Kidney (tissue), 14 donors: ENCODE results near the gene NKAIN2. TPM values are rescaled to one million over a fixed set of nuclear protein-coding genes. Genes with fewer than 3 reads are reported as not detected.

ENCODE experiments used
- DNase-seq, 5 donors: peaks; one replicate each; pipeline ENCODE4 v3.0.0-alpha.2; 2013 to 2020
- FAIRE-seq: peaks from 2 replicates; lab custom pipeline; 2012; peaks lifted over from hg19 to GRCh38; lab: Jason Lieb, UNC
- H3K27ac ChIP-seq, 2 donors: one replicate each; pipeline ENCODE4 v1.7.0; 2013; ENCODE audit warnings: low read depth in 2 of 2, low read length in 2 of 2, inconsistent platforms in 1 of 2
- H3K27me3 ChIP-seq: one replicate; pipeline ENCODE4 v1.7.1; 2013; ENCODE audit warnings: low read length, inconsistent platforms; ENCODE audit not compliant: control insufficient read depth, insufficient read depth
- H3K36me3 ChIP-seq, 3 donors: one replicate each; pipeline versions ENCODE4 v1.7.0 to v1.7.1; 2013; ENCODE audit warnings: low read length in 3 of 3, control low read depth in 1 of 3, inconsistent platforms in 1 of 3; ENCODE audit not compliant: insufficient read depth in 3 of 3, control insufficient read depth in 2 of 3
- H3K4me1 ChIP-seq, 3 donors: one replicate each; pipeline versions ENCODE4 v1.7.0 to v1.7.1; 2013; ENCODE audit warnings: low read length in 3 of 3, inconsistent platforms in 1 of 3, low read depth in 1 of 3; ENCODE audit not compliant: control insufficient read depth in 2 of 3, insufficient read depth in 2 of 3
- H3K4me3 ChIP-seq, 3 donors: one replicate each; pipeline versions ENCODE4 v1.7.0 to v1.8.1; 2013; ENCODE audit warnings: low read length in 3 of 3, control low read depth in 1 of 3, inconsistent platforms in 1 of 3
- H3K9ac ChIP-seq, 3 donors: one replicate each; pipeline versions ENCODE4 v1.7.0 to v1.7.1; 2013; ENCODE audit warnings: low read length in 3 of 3, control low read depth in 1 of 3, inconsistent platforms in 1 of 3
- H3K9me3 ChIP-seq, 3 donors: one replicate each; pipeline versions ENCODE4 v1.7.0 to v1.7.1; 2013; ENCODE audit warnings: low read length in 3 of 3, control low read depth in 1 of 3, inconsistent platforms in 1 of 3; ENCODE audit not compliant: control insufficient read depth in 2 of 3, insufficient read depth in 1 of 3
- CTCF ChIP-seq: IDR thresholded peaks from 3 replicates; pipeline ENCODE4 v1.5.1; 2012; ENCODE audit warnings: mild to moderate bottlenecking, moderate library complexity, borderline replicate concordance; ENCODE audit not compliant: insufficient read depth; ENCODE audit errors: extremely low read depth
- intact Hi-C: fragments of 100-400 bp; cut with DNase I; formaldehyde crosslinking; loops from one replicate; pipeline ENCODE4 v1.11.1; 2022
- polyA plus RNA-seq: library from polyadenylated mRNA; stranded (reverse); fragments of 350-450 nt; fragmentation: Illumina TruSeq; extraction: RNeasy Lipid Tissue Mini Kit (QIAGEN cat#74804); gene quantifications from one replicate; pipeline ENCODE4 v1.2.3, GENCODE V29; 2014; ENCODE audit warnings: low read depth, low replicate concordance; ENCODE audit not compliant: insufficient read depth
- total RNA-seq: library from RNA; stranded (reverse); fragmentation: NEBNext Ultra II Directional; extraction: Animal tissue kit (Norgen Biotek cat#: 25700); gene quantifications from one replicate; pipeline ENCODE4 v1.2.1, GENCODE V29; 2021
- donor health status: control.
- donor health status: control.
- donor health status: control.
- donor health status: control.
- donor health status: control.
- donor health status: DM: yes; HTN: yes; CAD: no.
- donor health status: Normal renal cell carcinoma (clear cell type).

The NKAIN2 gene
- total and polyA plus RNA-seq, 2 donors from 2014 or later = 0.39 to 1.8 TPM

GRCh38 chr6:124080483-124080882 is 276.8 kb downstream of the NKAIN2 start:
- H3K4me1 ChIP-seq = no peaks in the 10 kb centered on the region
- intact Hi-C loops = no loop called here
- H3K27me3 ChIP-seq = no peaks in the 10 kb centered on the region

GRCh38 chr6:124090491-124090890 is 286.8 kb downstream of the NKAIN2 start:
- no peak overlapping the region for H3K27ac ChIP-seq
- H3K4me1 ChIP-seq = no peaks in the 10 kb centered on the region
- no peaks in the 10 kb centered on the region for H3K36me3 ChIP-seq
- no peaks in the 10 kb centered on the region for H3K27me3 ChIP-seq
- H3K9me3 ChIP-seq = no peaks in the 10 kb centered on the region
- FAIRE-seq = no peak
- H3K9ac ChIP-seq = no peak overlapping the region
- no peak overlapping the region for H3K4me3 ChIP-seq
- no peak for TF ChIP-seq CTCF
- no peak for DNase-seq
- intact Hi-C loops = no loop called here

More at GRCh38 chr6:124080483-124080882, 276.8 kb downstream of the NKAIN2 start:
- no peak for DNase-seq
- no peak for TF ChIP-seq CTCF
- no peaks in the 10 kb centered on the region for H3K9me3 ChIP-seq
- no peak overlapping the region for H3K27ac ChIP-seq
- no peak overlapping the region for H3K4me3 ChIP-seq
- no peak for FAIRE-seq
- no peaks in the 10 kb centered on the region for H3K36me3 ChIP-seq
- H3K9ac ChIP-seq = no peak overlapping the region

GRCh38 chr6:124099520-124099919 is 295.9 kb downstream of the NKAIN2 start:
- no peak for TF ChIP-seq CTCF
- FAIRE-seq = no peak
- H3K27ac ChIP-seq = no peak overlapping the region

GRCh38 chr6:124110514-124110913 is 306.8 kb downstream of the NKAIN2 start:
- intact Hi-C loops = no loop called here
- FAIRE-seq = no peak
- no peaks in the 10 kb centered on the region for H3K9me3 ChIP-seq

More at GRCh38 chr6:124099520-124099919, 295.9 kb downstream of the NKAIN2 start:
- H3K4me3 ChIP-seq = no peak overlapping the region
- no peak for DNase-seq
- H3K27me3 ChIP-seq = no peaks in the 10 kb centered on the region
- no peaks in the 10 kb centered on the region for H3K36me3 ChIP-seq
- intact Hi-C loops = no loop called here
- H3K9ac ChIP-seq = no peak overlapping the region
- H3K4me1 ChIP-seq = no peaks in the 10 kb centered on the region
- no peaks in the 10 kb centered on the region for H3K9me3 ChIP-seq

More at GRCh38 chr6:124110514-124110913, 306.8 kb downstream of the NKAIN2 start:
- Histone ChIP-seq H3K27me3 (no peaks in the 10 kb centered on the region), H3K9ac (no peak overlapping the region), H3K4me3 (no peak overlapping the region), H3K4me1 (no peaks in the 10 kb centered on the region), H3K27ac (no peak overlapping the region), H3K36me3 (no peaks in the 10 kb centered on the region)
- TF ChIP-seq CTCF = no peak
- no peak for DNase-seq
